Measurements from ENCODE around the gene HTRA3.

- TF ChIP-seq CTCF (IDR thresholded peaks at IDR 0.05) (no peak), POLR2A (IDR thresholded peaks at IDR 0.05) (no peak)
Measured at GRCh38 chr4:8234715-8235114, 34.8 kb upstream of the HTRA3 start.

Data from lower leg skin (tissue), 3 donors.